Muscle layer of duodenum (tissue), 2 donors: ENCODE results near the gene CPNE1.

ENCODE experiments used
- H3K27ac ChIP-seq: one replicate; pipeline ENCODE4 v1.7.0; 2013; ENCODE audit warnings: mild to moderate bottlenecking, low read length
- H3K27me3 ChIP-seq: one replicate; pipeline ENCODE4 v1.7.0; 2013; ENCODE audit warnings: low read depth, mild to moderate bottlenecking, control low read depth, low read length
- H3K36me3 ChIP-seq, 2 donors: one replicate each; pipeline ENCODE4 v1.7.0; 2013; ENCODE audit warnings: low read length in 2 of 2, control low read depth in 1 of 2, mild to moderate bottlenecking in 1 of 2; ENCODE audit not compliant: insufficient read depth in 2 of 2, control insufficient read depth in 1 of 2
- H3K4me1 ChIP-seq, 2 donors: one replicate each; pipeline ENCODE4 v1.7.0; 2013; ENCODE audit warnings: low read length in 2 of 2, mild to moderate bottlenecking in 2 of 2, control low read depth in 1 of 2, moderate library complexity in 1 of 2; ENCODE audit not compliant: insufficient read depth in 2 of 2, control insufficient read depth in 1 of 2
- H3K4me3 ChIP-seq, 2 donors: one replicate each; pipeline ENCODE4 v1.7.0; 2013; ENCODE audit warnings: low read length in 2 of 2, low read depth in 1 of 2, mild to moderate bottlenecking in 1 of 2
- H3K9me3 ChIP-seq, 2 donors: one replicate each; pipeline ENCODE4 v1.7.0; 2013; ENCODE audit warnings: low read length in 2 of 2, control low read depth in 1 of 2, mild to moderate bottlenecking in 1 of 2; ENCODE audit not compliant: control insufficient read depth in 1 of 2
- donor health status: healthy.

The CPNE1 gene

GRCh38 chr20:35600993-35601973 lies 63.4 kb downstream of the CPNE1 start:
- peaks cover 0 to 17% of the 10 kb centered on the region in 2 donors for H3K4me1 ChIP-seq
- no peaks in the 10 kb centered on the region for H3K9me3 ChIP-seq
- H3K4me3 ChIP-seq: peak overlapping the region; percentile 37 to 63
- no peaks in the 10 kb centered on the region for H3K36me3 ChIP-seq
- H3K27ac ChIP-seq: no peak overlapping the region
- H3K27me3 ChIP-seq: no peaks in the 10 kb centered on the region

- H3K9me3 ChIP-seq: no peaks in the 10 kb centered on the region
- no peaks in the 10 kb centered on the region for H3K27me3 ChIP-seq
These were observed 64.3 kb downstream of the CPNE1 start for GRCh38 chr20:35600176-35600992.

GRCh38 chr20:35599776-35600120 lies 65.0 kb downstream of the CPNE1 start:
- Histone ChIP-seq H3K27ac (no peak overlapping the region), H3K9me3 (no peaks in the 10 kb centered on the region), H3K36me3 (no peaks in the 10 kb centered on the region), H3K4me1 (peaks cover 0 to 17% of the 10 kb centered on the region in 2 donors), H3K4me3 (no peak overlapping the region), H3K27me3 (no peaks in the 10 kb centered on the region)

More at GRCh38 chr20:35600176-35600992, 64.3 kb downstream of the CPNE1 start:
- Histone ChIP-seq H3K4me3 (peak overlapping the region; percentile 37 to 63), H3K27ac (no peak overlapping the region), H3K36me3 (no peaks in the 10 kb centered on the region), H3K4me1 (peaks cover 0 to 17% of the 10 kb centered on the region in 2 donors)

- Histone ChIP-seq H3K4me1 (peaks cover 0 to 17% of the 10 kb centered on the region in 2 donors), H3K9me3 (no peaks in the 10 kb centered on the region), H3K27me3 (no peaks in the 10 kb centered on the region), H3K27ac (no peak overlapping the region), H3K36me3 (no peaks in the 10 kb centered on the region), H3K4me3 (no peak overlapping the region)
These were observed 65.6 kb downstream of the CPNE1 start for GRCh38 chr20:35598899-35599775.

- Histone ChIP-seq H3K4me3 (no peak overlapping the region), H3K27me3 (no peaks in the 10 kb centered on the region)
These were observed 66.2 kb downstream of the CPNE1 start for GRCh38 chr20:35598476-35598875.

GRCh38 chr20:35597186-35597585 lies 67.5 kb downstream of the CPNE1 start:
- Histone ChIP-seq H3K4me3 (no peak overlapping the region), H3K36me3 (no peaks in the 10 kb centered on the region), H3K27ac (no peak overlapping the region), H3K27me3 (no peaks in the 10 kb centered on the region), H3K4me1 (peaks cover 0 to 17% of the 10 kb centered on the region in 2 donors), H3K9me3 (no peaks in the 10 kb centered on the region)

More at GRCh38 chr20:35598476-35598875, 66.2 kb downstream of the CPNE1 start:
- Histone ChIP-seq H3K9me3 (no peaks in the 10 kb centered on the region), H3K27ac (no peak overlapping the region), H3K4me1 (peaks cover 0 to 17% of the 10 kb centered on the region in 2 donors), H3K36me3 (no peaks in the 10 kb centered on the region)

GRCh38 chr20:35595901-35596300 lies 68.8 kb downstream of the CPNE1 start:
- Histone ChIP-seq H3K4me3 (no peak overlapping the region), H3K36me3 (no peaks in the 10 kb centered on the region), H3K27me3 (no peaks in the 10 kb centered on the region), H3K27ac (no peak overlapping the region), H3K4me1 (peaks cover 0 to 6% of the 10 kb centered on the region in 2 donors), H3K9me3 (no peaks in the 10 kb centered on the region)

GRCh38 chr20:35595456-35595855 lies 69.2 kb downstream of the CPNE1 start:
- Histone ChIP-seq H3K4me1 (peaks cover 0 to 1% of the 10 kb centered on the region in 2 donors), H3K4me3 (no peak overlapping the region), H3K36me3 (no peaks in the 10 kb centered on the region), H3K27me3 (no peaks in the 10 kb centered on the region), H3K9me3 (no peaks in the 10 kb centered on the region), H3K27ac (no peak overlapping the region)

GRCh38 chr20:35592339-35592974 lies 72.2 kb downstream of the CPNE1 start:
- Histone ChIP-seq H3K27ac (no peak overlapping the region), H3K36me3 (no peaks in the 10 kb centered on the region), H3K4me3 (no peak overlapping the region), H3K9me3 (no peaks in the 10 kb centered on the region), H3K4me1 (no peaks in the 10 kb centered on the region), H3K27me3 (no peaks in the 10 kb centered on the region)

GRCh38 chr20:35588397-35588796 lies 76.3 kb downstream of the CPNE1 start:
- no peak overlapping the region for H3K4me3 ChIP-seq
- no peaks in the 10 kb centered on the region for H3K4me1 ChIP-seq
- no peak overlapping the region for H3K27ac ChIP-seq
- H3K27me3 ChIP-seq: no peaks in the 10 kb centered on the region
- no peaks in the 10 kb centered on the region for H3K36me3 ChIP-seq
- H3K9me3 ChIP-seq: no peaks in the 10 kb centered on the region
